ENCODE results near the gene PTPN6.

GRCh38 chr12:6941782-6942181, 9.4 kb upstream of the PTPN6 start:
- TF ChIP-seq NR2C2 (CRISPR knock-in tag; IDR thresholded peaks at IDR 0.05; ENCODE audit: borderline replicate concordance) (no peak), HDAC1 (CRISPR knock-in tag; IDR thresholded peaks at IDR 0.05) (no peak), KLF16 (CRISPR knock-in tag; IDR thresholded peaks at IDR 0.05) (no peak), ZNF878 (CRISPR knock-in tag; IDR thresholded peaks at IDR 0.05) (no peak), POLR2A (IDR thresholded peaks at IDR 0.05; ENCODE audit: insufficient read depth in 1 of 2, low read depth in 2 of 2, low read length in 2 of 2) (no peak)
